Measurements from ENCODE around the gene SH3BP5L.

- TF ChIP-seq, protein P1, sequence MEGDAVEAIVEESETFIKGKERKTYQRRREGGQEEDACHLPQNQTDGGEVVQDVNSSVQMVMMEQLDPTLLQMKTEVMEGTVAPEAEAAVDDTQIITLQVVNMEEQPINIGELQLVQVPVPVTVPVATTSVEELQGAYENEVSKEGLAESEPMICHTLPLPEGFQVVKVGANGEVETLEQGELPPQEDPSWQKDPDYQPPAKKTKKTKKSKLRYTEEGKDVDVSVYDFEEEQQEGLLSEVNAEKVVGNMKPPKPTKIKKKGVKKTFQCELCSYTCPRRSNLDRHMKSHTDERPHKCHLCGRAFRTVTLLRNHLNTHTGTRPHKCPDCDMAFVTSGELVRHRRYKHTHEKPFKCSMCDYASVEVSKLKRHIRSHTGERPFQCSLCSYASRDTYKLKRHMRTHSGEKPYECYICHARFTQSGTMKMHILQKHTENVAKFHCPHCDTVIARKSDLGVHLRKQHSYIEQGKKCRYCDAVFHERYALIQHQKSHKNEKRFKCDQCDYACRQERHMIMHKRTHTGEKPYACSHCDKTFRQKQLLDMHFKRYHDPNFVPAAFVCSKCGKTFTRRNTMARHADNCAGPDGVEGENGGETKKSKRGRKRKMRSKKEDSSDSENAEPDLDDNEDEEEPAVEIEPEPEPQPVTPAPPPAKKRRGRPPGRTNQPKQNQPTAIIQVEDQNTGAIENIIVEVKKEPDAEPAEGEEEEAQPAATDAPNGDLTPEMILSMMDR (IDR thresholded peaks at IDR 0.05): no peak
- TF ChIP-seq POLR2A (IDR thresholded peaks at IDR 0.05): no peak
Observed at GRCh38 chr1:248776991-248777390, 48.7 kb downstream of the SH3BP5L start.

Data from tibial nerve (tissue), 3 donors.